Astrocyte (in vitro differentiated cells and primary cell): ENCODE results near the gene LTB4R.

Experiments used
- EZH2 ChIP-seq: IDR thresholded peaks from 2 replicates; pipeline ENCODE4 v1.6.1; 2012; ENCODE audit warnings: mild to moderate bottlenecking, low read length, inconsistent platforms; ENCODE audit not compliant: insufficient read depth
- TF ChIP-seq, protein P1 (sequence below): IDR thresholded peaks from 2 replicates; pipeline ENCODE4 v1.5.1; 2011; ENCODE audit warnings: low read depth, mild to moderate bottlenecking, inconsistent platforms, low read length, moderate library complexity; ENCODE audit not compliant: insufficient read depth

- TF ChIP-seq, protein P1, sequence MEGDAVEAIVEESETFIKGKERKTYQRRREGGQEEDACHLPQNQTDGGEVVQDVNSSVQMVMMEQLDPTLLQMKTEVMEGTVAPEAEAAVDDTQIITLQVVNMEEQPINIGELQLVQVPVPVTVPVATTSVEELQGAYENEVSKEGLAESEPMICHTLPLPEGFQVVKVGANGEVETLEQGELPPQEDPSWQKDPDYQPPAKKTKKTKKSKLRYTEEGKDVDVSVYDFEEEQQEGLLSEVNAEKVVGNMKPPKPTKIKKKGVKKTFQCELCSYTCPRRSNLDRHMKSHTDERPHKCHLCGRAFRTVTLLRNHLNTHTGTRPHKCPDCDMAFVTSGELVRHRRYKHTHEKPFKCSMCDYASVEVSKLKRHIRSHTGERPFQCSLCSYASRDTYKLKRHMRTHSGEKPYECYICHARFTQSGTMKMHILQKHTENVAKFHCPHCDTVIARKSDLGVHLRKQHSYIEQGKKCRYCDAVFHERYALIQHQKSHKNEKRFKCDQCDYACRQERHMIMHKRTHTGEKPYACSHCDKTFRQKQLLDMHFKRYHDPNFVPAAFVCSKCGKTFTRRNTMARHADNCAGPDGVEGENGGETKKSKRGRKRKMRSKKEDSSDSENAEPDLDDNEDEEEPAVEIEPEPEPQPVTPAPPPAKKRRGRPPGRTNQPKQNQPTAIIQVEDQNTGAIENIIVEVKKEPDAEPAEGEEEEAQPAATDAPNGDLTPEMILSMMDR, result no peak
- TF ChIP-seq EZH2, result peak; percentile 70
Measured at GRCh38 chr14:24334431-24335291, 23.4 kb downstream of the LTB4R start, which contains the start of gene ADCY4.
